Measurements from ENCODE around the gene AGRN. TPM values are rescaled to one million over a fixed set of nuclear protein-coding genes. Genes with fewer than 3 reads are reported as not detected.

Gene AGRN
- total RNA-seq, 1 experiment from 2014 or later, result 175 TPM

DNA sequence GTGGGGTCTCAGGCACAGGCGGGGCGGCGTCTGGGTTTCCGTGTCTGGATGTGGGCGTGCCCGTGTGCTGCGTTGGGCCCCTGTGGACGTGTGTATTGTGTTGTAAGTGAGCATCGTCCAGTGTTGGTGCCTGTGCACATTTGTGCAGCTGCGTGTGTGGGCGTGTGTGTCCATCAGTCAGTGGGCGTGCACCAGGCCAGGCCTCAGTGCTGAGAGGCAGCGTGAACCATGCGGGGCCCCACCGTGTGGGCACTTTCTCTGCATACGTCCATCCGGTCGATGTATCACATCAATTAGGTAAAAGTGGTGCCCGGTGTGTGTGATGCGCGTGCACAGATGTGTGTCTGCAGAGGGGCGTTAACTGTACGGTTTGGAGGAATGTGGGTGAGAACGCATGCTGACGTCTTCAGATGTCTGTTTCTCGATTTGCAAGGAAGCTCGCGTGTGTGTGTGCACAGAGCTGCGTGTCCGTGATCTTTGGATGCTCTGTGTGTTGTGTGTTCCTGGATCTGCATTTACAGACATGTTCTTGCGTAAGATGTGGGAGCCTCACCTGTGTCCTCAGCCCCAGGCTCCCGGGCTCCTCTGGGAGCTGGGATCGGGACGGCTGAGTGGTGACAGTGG lies 24.6 kb downstream of the AGRN start:
- no peak overlapping the region for H3K4ac ChIP-seq (ENCODE audit: low read depth, low read length)
- H3K9ac ChIP-seq (ENCODE audit: extremely low read depth, insufficient read length, low read length), result no peak overlapping the region
- no peak overlapping the region for H3K18ac ChIP-seq (ENCODE audit: insufficient read length, low read depth, low read length)
- H3K9me3 ChIP-seq (ENCODE audit: control insufficient read depth, low read depth, low read length), result no peaks in the 10 kb centered on the region
- no CpG with 5 or more reads among the region's 34 CpGs for WGBS (ENCODE audit: extremely low coverage, insufficient read length, low lambda C conversion rate)
- H3K27ac Mint-ChIP-seq, result peak overlapping the region in 1 of 3 experiments; percentile 36; a peak in 2 of 7 replicates
- H3K4me2 ChIP-seq (ENCODE audit: insufficient read depth, insufficient read length, low read length), result no peak overlapping the region
- no peaks in the 10 kb centered on the region for H3K79me2 ChIP-seq (ENCODE audit: insufficient read depth, low read length)
- H3K56ac ChIP-seq (ENCODE audit: insufficient read length, low read depth, low read length), result no peak overlapping the region
- peaks cover 4% of the 10 kb centered on the region for H3K23me2 ChIP-seq (ENCODE audit: insufficient read length, low read depth, low read length, poor library complexity, severe bottlenecking)
- no peak overlapping the region for H2BK15ac ChIP-seq (ENCODE audit: low read depth, low read length)
- no peak overlapping the region for H2AK5ac ChIP-seq (ENCODE audit: insufficient read length, low read length)
- no peaks in the 10 kb centered on the region for H3K4me1 ChIP-seq (ENCODE audit: insufficient read depth, low read length)
- TF ChIP-seq CTCF (conservative IDR thresholded peaks at IDR 0.05), result no peak
- no peaks in the 10 kb centered on the region for H3K79me1 ChIP-seq (ENCODE audit: insufficient read depth, low read depth, low read length, poor library complexity, severe bottlenecking)
- no peak overlapping the region for H3K27ac ChIP-seq (ENCODE audit: insufficient read length, low read depth, low read length)
- no peaks in the 10 kb centered on the region for H3K27me3 ChIP-seq (ENCODE audit: insufficient read depth, low read length)
- peaks cover 2 to 3% of the 10 kb centered on the region in 2 experiments for H3K4me1 Mint-ChIP-seq
- H3K36me3 Mint-ChIP-seq (ENCODE audit: insufficient read depth in 1 of 3, low read depth in 3 of 3), result peaks cover 8 to 47% (median 40%) of the 10 kb centered on the region in 3 experiments
- no peaks in the 10 kb centered on the region; a peak in 1 of 5 replicates for H3K9me3 Mint-ChIP-seq
- peaks cover 3% of the 10 kb centered on the region for H4K20me1 ChIP-seq (ENCODE audit: control insufficient read depth, insufficient read depth, insufficient read length)
- no peak overlapping the region for H2AFZ ChIP-seq (ENCODE audit: low read length)
- no peak overlapping the region for H4K5ac ChIP-seq (ENCODE audit: insufficient read length, low read depth, low read length)
- peak overlapping the region in 1 of 2 experiments; percentile 27; a peak in 1 of 5 replicates for H3K4me3 Mint-ChIP-seq
- DNase-seq, result no peak
- H3K23ac ChIP-seq (ENCODE audit: insufficient read length, low read depth, low read length), result no peak overlapping the region
- no peak overlapping the region for H3T11ph ChIP-seq (ENCODE audit: low read length)
- H4K91ac ChIP-seq (ENCODE audit: insufficient read length, low read depth, low read length), result no peak overlapping the region
- H3K27me3 Mint-ChIP-seq (ENCODE audit: low read depth), result peaks cover 7% of the 10 kb centered on the region
- no peak overlapping the region for H2BK120ac ChIP-seq (ENCODE audit: low read depth, low read length, poor library complexity, severe bottlenecking)
- H2BK5ac ChIP-seq (ENCODE audit: insufficient read length, low read length), result no peak overlapping the region
- H2BK12ac ChIP-seq (ENCODE audit: insufficient read length, low read depth, low read length), result no peak overlapping the region
- no peak overlapping the region for H3K14ac ChIP-seq (ENCODE audit: insufficient read depth, low read length)
- H2BK20ac ChIP-seq (ENCODE audit: low read depth, low read length, poor library complexity, severe bottlenecking), result no peak overlapping the region
- no peak overlapping the region for H4K8ac ChIP-seq (replicated peaks; ENCODE audit: insufficient read length, low read depth, low read length)

All from H9 (cell line).